ENCODE results near the gene RCAN2. TPM values are rescaled to one million over a fixed set of nuclear protein-coding genes. Genes with fewer than 3 reads are reported as not detected.

RCAN2 gene
- total RNA-seq, 4 donors from 2014 or later, result 28.7 to 79.1 (median 36.3) TPM

GRCh38 chr6:46526607-46527006, 35.4 kb upstream of the RCAN2 start:
- Histone ChIP-seq H3K27ac (replicated peaks in 1 of 4) (no peak overlapping the region), H3K4me3 (no peak overlapping the region), H3K9me3 (no peaks in the 10 kb centered on the region), H3K27me3 (no peaks in the 10 kb centered on the region), H3K36me3 (no peaks in the 10 kb centered on the region), H3K4me1 (peaks cover 0 to 11% (median 4%) of the 10 kb centered on the region in 4 donors)
- TF ChIP-seq POLR2AphosphoS5 (IDR thresholded peaks at IDR 0.05) (no peak), CTCF (IDR thresholded peaks at IDR 0.05) (no peak), EP300 (IDR thresholded peaks at IDR 0.05) (no peak), POLR2A (IDR thresholded peaks at IDR 0.05; ENCODE audit: low read depth) (no peak)
- intact Hi-C loops (cut with DNase I), result no loop called here
- DNase-seq (ENCODE audit: extremely low spot score), result no peak
- 87% methylated on average over 2 of the region's 2 CpGs for WGBS

- no peak for DNase-seq (ENCODE audit: extremely low spot score)
- peaks cover 7 to 21% (median 13%) of the 10 kb centered on the region in 4 donors for H3K4me1 ChIP-seq
- TF ChIP-seq POLR2AphosphoS5 (IDR thresholded peaks at IDR 0.05) (no peak), EP300 (IDR thresholded peaks at IDR 0.05) (no peak), POLR2A (IDR thresholded peaks at IDR 0.05; ENCODE audit: low read depth) (no peak), CTCF (IDR thresholded peaks at IDR 0.05) (no peak)
- intact Hi-C loops (cut with DNase I), result no loop called here
- H3K36me3 ChIP-seq, result no peaks in the 10 kb centered on the region
- no peaks in the 10 kb centered on the region for H3K9me3 ChIP-seq
- H3K27me3 ChIP-seq, result no peaks in the 10 kb centered on the region
- H3K27ac ChIP-seq (replicated peaks in 1 of 4), result no peak overlapping the region
- no peak overlapping the region for H3K4me3 ChIP-seq
These were observed 34.3 kb upstream of the RCAN2 start for GRCh38 chr6:46525583-46525982.

- intact Hi-C loops (cut with DNase I), result no loop called here
- H3K4me3 ChIP-seq, result no peak overlapping the region
- no peak for TF ChIP-seq CTCF (IDR thresholded peaks at IDR 0.05)
- TF ChIP-seq EP300 (IDR thresholded peaks at IDR 0.05), result no peak
- TF ChIP-seq POLR2A (IDR thresholded peaks at IDR 0.05; ENCODE audit: low read depth), result no peak
- TF ChIP-seq POLR2AphosphoS5 (IDR thresholded peaks at IDR 0.05), result no peak
- no peak for DNase-seq (ENCODE audit: extremely low spot score)
- H3K4me1 ChIP-seq, result peaks cover 20 to 42% (median 22%) of the 10 kb centered on the region in 4 donors
- peak overlapping the region in 3 of 4 donors; percentile 16 to 53 (median 20) for H3K27ac ChIP-seq (replicated peaks in 1 of 4)
- no peaks in the 10 kb centered on the region for H3K9me3 ChIP-seq
- H3K27me3 ChIP-seq, result no peaks in the 10 kb centered on the region
- H3K36me3 ChIP-seq, result no peaks in the 10 kb centered on the region
These were observed 30.3 kb upstream of the RCAN2 start for GRCh38 chr6:46521464-46521971.

GRCh38 chr6:46517202-46517601, 26.0 kb upstream of the RCAN2 start:
- no peaks in the 10 kb centered on the region for H3K36me3 ChIP-seq
- H3K4me1 ChIP-seq, result peaks cover 22 to 51% (median 27%) of the 10 kb centered on the region in 4 donors
- no peak overlapping the region for H3K27ac ChIP-seq (replicated peaks in 1 of 4)

More at GRCh38 chr6:46517202-46517601, 26.0 kb upstream of the RCAN2 start:
- Histone ChIP-seq H3K9me3 (no peaks in the 10 kb centered on the region), H3K4me3 (no peak overlapping the region), H3K27me3 (no peaks in the 10 kb centered on the region)
- TF ChIP-seq POLR2A (IDR thresholded peaks at IDR 0.05; ENCODE audit: low read depth), result no peak
- TF ChIP-seq EP300 (IDR thresholded peaks at IDR 0.05), result no peak
- no peak for TF ChIP-seq CTCF (IDR thresholded peaks at IDR 0.05)
- no peak for TF ChIP-seq POLR2AphosphoS5 (IDR thresholded peaks at IDR 0.05)
- intact Hi-C loops (cut with DNase I), result no loop called here
- no peak for DNase-seq (ENCODE audit: extremely low spot score)

Measured in esophagus muscularis mucosa (tissue), 4 donors.